Activated CD4-positive, alpha-beta memory T cell treated with anti-CD3 and anti-CD28 coated beads for 36 hours (primary cell): Measurements from ENCODE around the gene RAMP2. TPM values are rescaled to one million over a fixed set of nuclear protein-coding genes. Genes with fewer than 3 reads are reported as not detected.
"Not testable (repeated sequence)": the region's sequence is repeated elsewhere in the genome, so short reads cannot be mapped to it uniquely, and the experiment has no call there.

Source experiments
- CTCF ChIA-PET: fragments of 350-600 bp; sonication (Branson Sonifier 250); formaldehyde crosslinking; loops from one replicate; lab custom pipeline; 2021; ENCODE audit warnings: antibody characterized with exemption, inconsistent platforms; lab: Charles Lee
- POLR2A ChIA-PET: fragments of 350-600 bp; sonication (Branson Sonifier 250); formaldehyde crosslinking; loops from one replicate; lab custom pipeline; 2021; ENCODE audit warnings: antibody characterized with exemption; lab: Charles Lee
- DNase-seq: peaks from one replicate; pipeline ENCODE4 v3.0.0-alpha.2; 2020
- H3K27ac Mint-ChIP-seq: one replicate; pipeline ENCODE4 v1.8.0; 2021; ENCODE audit warnings: mixed read lengths
- H3K27me3 Mint-ChIP-seq: one replicate; pipeline ENCODE4 v1.8.0; 2021; ENCODE audit warnings: mixed read lengths
- H3K36me3 Mint-ChIP-seq: one replicate; pipeline ENCODE4 v1.8.0; 2021; ENCODE audit warnings: mixed read lengths
- H3K4me1 Mint-ChIP-seq: one replicate; pipeline ENCODE4 v1.8.0; 2021; ENCODE audit warnings: low read depth, mixed read lengths
- H3K4me3 Mint-ChIP-seq: one replicate; pipeline ENCODE4 v1.8.0; 2021; ENCODE audit warnings: mild to moderate bottlenecking, mixed read lengths
- H3K9me3 Mint-ChIP-seq: one replicate; pipeline ENCODE4 v1.8.0; 2021; ENCODE audit warnings: mixed read lengths
- intact Hi-C: fragments of 100-400 bp; cut with micrococcal nuclease; formaldehyde crosslinking; loops from one replicate; pipeline ENCODE4 v1.15.1; 2023
- total RNA-seq, 2 experiments: library from RNA; stranded (reverse); gene quantifications; one replicate each; pipeline ENCODE4 v1.2.3, GENCODE V29; 2021

RAMP2 gene
- total RNA-seq, result not detected

- H3K27ac Mint-ChIP-seq, result no peak within 1 kb of the TSS
- DNase-seq, result no peak
- intact Hi-C loops, result loop anchor here (5.0 kb wide), 1 partner anchor 54 kb away; no protein-coding TSS in a partner anchor
- ChIA-PET CTCF (interaction anchor here (1.1 to 5.6 kb wide), 10 partner anchors 12 to 213 kb away, joined by 3 to 90 read pairs (median 5); partner anchors contain the start of genes BECN1, PSMC3IP, RETREG3 and TUBG1), POLR2A (interaction anchor here (2.1 kb wide), 1 partner anchor 12 kb away, joined by 6 read pairs; the partner anchor contains the start of gene VPS25)
- H3K4me1 Mint-ChIP-seq, result peaks cover 5% of the 10 kb centered on the region
- H3K27me3 Mint-ChIP-seq, result peaks cover 49% of the 10 kb centered on the region
- no peaks in the 10 kb centered on the region for H3K36me3 Mint-ChIP-seq
- no peak within 1 kb of the TSS for H3K4me3 Mint-ChIP-seq
- no peaks in the 10 kb centered on the region for H3K9me3 Mint-ChIP-seq
Observed at GRCh38 chr17:42760652-42761581, at the start of gene RAMP2. Gene RAMP2 (plus strand): TSS chr17:42761227. CDS start chr17:42761262, 35 bp downstream.

GRCh38 chr17:42720996-42721583 is 39.9 kb upstream of the RAMP2 start:
- Mint-ChIP-seq H3K27ac (no peak overlapping the region), H3K27me3 (no peaks in the 10 kb centered on the region), H3K36me3 (peaks cover 54% of the 10 kb centered on the region), H3K4me3 (no peak overlapping the region), H3K4me1 (peaks cover 2% of the 10 kb centered on the region), H3K9me3 (no peaks in the 10 kb centered on the region)
- CTCF ChIA-PET, result interaction anchor here (1.5 to 2.4 kb wide), 3 partner anchors 12 to 143 kb away, joined by 6 to 15 read pairs (median 13); partner anchors contain the start of gene PSMC3IP
- peak; percentile 14 for DNase-seq
- intact Hi-C loops, result loop anchor here (1.0 kb wide), 1 partner anchor 42 kb away; no protein-coding TSS in a partner anchor
- POLR2A ChIA-PET, result no interaction called here

- Mint-ChIP-seq H3K27ac (no peak overlapping the region), H3K36me3 (peaks cover 41% of the 10 kb centered on the region), H3K9me3 (no peaks in the 10 kb centered on the region), H3K27me3 (no peaks in the 10 kb centered on the region), H3K4me1 (peaks cover 2% of the 10 kb centered on the region), H3K4me3 (no peak overlapping the region)
- no peak for DNase-seq
- POLR2A ChIA-PET, result no interaction called here
- CTCF ChIA-PET, result interaction anchor here (1.2 kb wide), 1 partner anchor 40 kb away, joined by 5 read pairs; no protein-coding TSS in a partner anchor
- intact Hi-C loops, result no loop called here
Observed at GRCh38 chr17:42723636-42724035, 37.4 kb upstream of the RAMP2 start.

GRCh38 chr17:42725143-42725542 is 35.9 kb upstream of the RAMP2 start:
- Mint-ChIP-seq H3K9me3 (no peaks in the 10 kb centered on the region), H3K4me3 (no peak overlapping the region), H3K36me3 (peaks cover 36% of the 10 kb centered on the region), H3K27me3 (no peaks in the 10 kb centered on the region), H3K4me1 (peaks cover 2% of the 10 kb centered on the region), H3K27ac (no peak overlapping the region)
- DNase-seq, result no peak
- ChIA-PET CTCF (interaction anchor here (1.1 to 3.8 kb wide), 2 partner anchors 39 to 147 kb away, joined by 4 to 12 read pairs; partner anchors contain the start of gene PSMC3IP), POLR2A (interaction anchor here (0.6 kb wide), 1 partner anchor 929 kb away, joined by 3 read pairs; no protein-coding TSS in a partner anchor)
- intact Hi-C loops, result no loop called here

GRCh38 chr17:42740699-42741098 is 20.3 kb upstream of the RAMP2 start:
- POLR2A ChIA-PET, result no interaction called here
- DNase-seq, result no peak
- intact Hi-C loops, result no loop called here
- Mint-ChIP-seq H3K4me3 (no peak overlapping the region), H3K27me3 (no peaks in the 10 kb centered on the region), H3K9me3 (no peaks in the 10 kb centered on the region), H3K36me3 (peaks cover 2% of the 10 kb centered on the region), H3K4me1 (peaks cover 20% of the 10 kb centered on the region), H3K27ac (no peak overlapping the region)
- CTCF ChIA-PET, result interaction anchor here (1.2 kb wide), 1 partner anchor 23 kb away, joined by 5 read pairs; no protein-coding TSS in a partner anchor

- H3K27ac Mint-ChIP-seq, H3K27me3 Mint-ChIP-seq, H3K9me3 Mint-ChIP-seq, intact Hi-C loops, H3K36me3 Mint-ChIP-seq, DNase-seq, H3K4me3 Mint-ChIP-seq, POLR2A ChIA-PET: not testable (repeated sequence)
- CTCF ChIA-PET, result interaction anchor here (0.7 kb wide), 1 partner anchor 164 kb away, joined by 3 read pairs; no protein-coding TSS in a partner anchor
- peaks cover 20% of the 10 kb centered on the region for H3K4me1 Mint-ChIP-seq
Observed at GRCh38 chr17:42742916-42743315, 18.1 kb upstream of the RAMP2 start.

- CTCF ChIA-PET, result interaction anchor here (0.7 to 1.4 kb wide), 3 partner anchors 17 to 166 kb away, joined by 3 to 4 read pairs (median 3); partner anchors contain the start of gene PSMC3IP
- intact Hi-C loops, result loop anchor here (1.0 to 2.0 kb wide), 3 partner anchors 39 to 134 kb away; partner anchors contain the start of genes RETREG3 and TUBG1
Observed at GRCh38 chr17:42743595-42744282, 17.3 kb upstream of the RAMP2 start.

GRCh38 chr17:42744283-42744805 is 16.7 kb upstream of the RAMP2 start:
- Mint-ChIP-seq H3K27ac (peak overlapping the region; percentile 94), H3K9me3 (no peaks in the 10 kb centered on the region), H3K4me1 (peaks cover 20% of the 10 kb centered on the region), H3K27me3 (peaks cover 7% of the 10 kb centered on the region), H3K4me3 (peak overlapping the region; percentile 95), H3K36me3 (peaks cover 2% of the 10 kb centered on the region)
- peak; percentile 82 for DNase-seq
- intact Hi-C loops, result loop anchor here (1.0 to 2.0 kb wide), 3 partner anchors 40 to 135 kb away; partner anchors contain the start of genes RETREG3 and TUBG1
- ChIA-PET CTCF (interaction anchor here (1.0 to 1.4 kb wide), 2 partner anchors 19 to 166 kb away, joined by 3 to 4 read pairs; partner anchors contain the start of gene PSMC3IP), POLR2A (interaction anchor here (1.3 kb wide), 1 partner anchor 135 kb away, joined by 4 read pairs; the partner anchor contains the start of genes RETREG3 and TUBG1)

More at GRCh38 chr17:42743595-42744282, 17.3 kb upstream of the RAMP2 start:
- Mint-ChIP-seq H3K27me3 (peaks cover 3% of the 10 kb centered on the region), H3K9me3 (no peaks in the 10 kb centered on the region), H3K36me3 (peaks cover 2% of the 10 kb centered on the region), H3K27ac (peak overlapping the region; percentile 94), H3K4me3 (peak overlapping the region; percentile 95), H3K4me1 (peaks cover 20% of the 10 kb centered on the region)
- POLR2A ChIA-PET, result interaction anchor here (1.3 kb wide), 1 partner anchor 135 kb away, joined by 4 read pairs; the partner anchor contains the start of genes RETREG3 and TUBG1
- DNase-seq, result no peak

GRCh38 chr17:42744806-42745617 is 16.0 kb upstream of the RAMP2 start, which contains the start of gene EZH1:
Gene EZH1 (minus strand): TSS chr17:42745040. CDS start chr17:42728941, 16,099 bp downstream.
- Mint-ChIP-seq H3K27me3 (peaks cover 8% of the 10 kb centered on the region), H3K27ac (peak within 1 kb of the TSS; percentile 94), H3K9me3 (no peaks in the 10 kb centered on the region), H3K4me3 (peak within 1 kb of the TSS; percentile 95), H3K36me3 (peaks cover 2% of the 10 kb centered on the region), H3K4me1 (peaks cover 20% of the 10 kb centered on the region)
- POLR2A ChIA-PET, result interaction anchor here (1.3 kb wide), 1 partner anchor 136 kb away, joined by 4 read pairs; the partner anchor contains the start of genes RETREG3 and TUBG1
- peak; percentile 95 for DNase-seq
- CTCF ChIA-PET, result interaction anchor here (1.4 kb wide), 1 partner anchor 19 kb away, joined by 4 read pairs; no protein-coding TSS in a partner anchor
- intact Hi-C loops, result loop anchor here (1.0 to 2.0 kb wide), 3 partner anchors 40 to 136 kb away; partner anchors contain the start of genes RETREG3 and TUBG1
